HG03064 (cell line): ENCODE measurements around the gene CNTNAP2.

Source experiments
- ATAC-seq: cut with Tn5 transposase; IDR thresholded peaks from one replicate; pipeline ENCODE4 v1.9.1; 2021; ENCODE audit warnings: low read depth; ENCODE audit not compliant: unreplicated experiment

Gene CNTNAP2

DNA sequence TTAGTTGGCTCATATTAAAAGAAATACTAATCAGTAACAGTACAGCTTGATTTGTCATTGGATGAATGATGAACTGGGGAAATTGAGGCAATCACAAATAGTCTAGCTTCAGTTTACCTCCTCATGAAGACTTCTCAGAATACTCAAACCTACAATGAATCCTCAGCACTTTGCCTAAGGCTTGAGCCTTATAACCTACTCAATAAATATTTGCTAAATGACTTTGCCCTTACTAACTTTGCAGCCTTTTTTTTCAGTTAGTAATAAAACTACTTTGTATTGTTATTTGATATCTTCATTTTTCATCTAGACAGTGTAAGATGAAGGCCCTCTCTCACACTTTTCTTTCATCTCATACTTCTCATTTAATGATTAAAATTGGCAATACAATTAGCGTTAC lies 1311.5 kb downstream of the CNTNAP2 start:
- no peak for ATAC-seq

DNA sequence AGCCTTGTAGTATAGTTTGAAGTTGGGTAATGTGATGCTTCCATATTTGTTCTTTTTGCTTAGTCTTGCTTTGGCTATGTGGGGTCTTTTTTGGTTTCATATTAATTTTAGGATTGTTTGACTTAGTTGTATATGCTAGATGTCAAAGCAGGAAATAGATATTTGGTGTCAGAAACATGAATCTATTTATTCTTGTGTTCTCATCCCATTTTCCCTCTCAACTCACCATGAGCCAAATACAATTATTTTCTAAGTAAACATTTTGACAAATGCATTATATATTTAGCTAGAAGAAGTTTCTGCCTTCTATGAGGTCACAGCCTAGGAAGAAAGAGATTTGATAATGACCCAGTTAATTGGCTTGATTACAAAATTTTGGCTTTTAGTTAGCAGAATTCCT lies 1313.4 kb downstream of the CNTNAP2 start:
- no peak for ATAC-seq

DNA sequence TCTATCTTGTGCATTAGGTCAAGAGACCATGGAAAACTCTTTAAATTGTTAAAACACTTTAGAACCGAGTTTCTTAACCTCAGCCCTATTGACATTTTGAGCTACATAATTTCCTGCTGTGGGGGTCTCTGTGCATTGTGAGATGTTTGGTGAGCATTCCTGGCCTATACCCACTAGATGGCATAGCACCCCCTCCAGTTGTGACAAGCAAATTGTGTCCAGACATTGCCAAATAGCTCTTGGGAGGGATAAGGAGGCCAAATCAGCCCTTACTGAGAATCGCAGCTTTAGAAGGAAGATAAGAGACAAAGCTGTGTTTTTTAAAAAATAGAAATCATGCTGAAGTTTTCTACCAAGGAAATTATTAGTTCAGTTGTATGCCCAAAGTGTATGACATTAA lies 1315.5 kb downstream of the CNTNAP2 start:
- ATAC-seq, result no peak

DNA sequence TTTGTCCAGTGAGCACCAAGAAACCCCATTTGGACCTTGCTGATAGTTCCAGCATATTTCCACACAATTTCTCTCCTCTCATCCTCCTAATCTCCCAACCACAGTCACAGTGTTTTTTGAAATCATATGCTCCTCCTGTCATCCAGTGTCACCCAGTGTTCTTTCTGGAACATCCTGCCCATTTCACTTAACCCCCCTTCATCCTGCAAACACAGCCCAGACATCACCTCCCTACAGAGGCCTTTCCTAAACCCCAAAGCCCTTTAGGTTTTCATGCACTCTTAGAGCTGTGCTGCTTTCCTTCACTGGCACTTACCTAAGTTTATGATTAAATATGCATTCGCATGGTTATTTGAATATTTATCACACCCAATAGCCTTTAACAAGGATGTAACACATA lies 1316.0 kb downstream of the CNTNAP2 start:
- no peak for ATAC-seq

DNA sequence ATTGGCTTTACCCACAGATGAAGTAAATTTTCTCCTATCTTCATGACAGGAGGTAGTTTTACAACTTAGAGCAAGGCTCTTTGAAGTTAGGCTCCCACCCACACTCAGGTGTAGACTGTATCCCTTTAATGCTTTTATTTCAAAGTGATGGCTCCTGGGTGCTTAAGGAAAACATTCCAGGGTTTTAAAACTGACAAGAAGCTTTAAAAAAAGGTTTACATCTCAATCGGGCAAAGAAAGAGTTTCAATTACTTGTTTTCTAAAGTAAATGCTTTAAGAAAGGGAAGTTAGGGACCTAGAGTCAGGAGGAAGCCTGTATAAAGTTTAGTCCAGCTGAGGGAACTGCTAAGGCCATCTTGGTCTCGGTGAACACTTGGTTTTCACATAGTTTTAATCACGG lies 1320.1 kb downstream of the CNTNAP2 start:
- ATAC-seq, result no peak

DNA sequence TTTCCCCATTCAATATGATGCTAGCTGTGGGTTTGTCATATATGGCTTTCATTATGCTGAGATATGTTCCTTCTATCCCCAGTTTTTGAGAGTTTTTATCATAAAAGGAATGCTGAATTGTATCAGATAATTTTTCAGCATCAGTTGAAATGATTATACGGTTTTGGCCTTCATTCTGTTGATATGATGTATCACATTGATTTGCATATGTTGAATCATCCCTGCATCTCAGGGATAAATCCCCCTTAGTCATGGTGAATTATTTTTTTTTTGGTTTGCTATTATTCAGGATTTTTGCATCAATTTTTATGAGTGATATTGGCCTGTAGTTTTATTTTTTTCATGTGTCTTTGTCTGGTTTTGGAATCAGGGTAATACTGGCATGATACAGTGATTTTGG lies 1321.6 kb downstream of the CNTNAP2 start:
- ATAC-seq, result no peak

DNA sequence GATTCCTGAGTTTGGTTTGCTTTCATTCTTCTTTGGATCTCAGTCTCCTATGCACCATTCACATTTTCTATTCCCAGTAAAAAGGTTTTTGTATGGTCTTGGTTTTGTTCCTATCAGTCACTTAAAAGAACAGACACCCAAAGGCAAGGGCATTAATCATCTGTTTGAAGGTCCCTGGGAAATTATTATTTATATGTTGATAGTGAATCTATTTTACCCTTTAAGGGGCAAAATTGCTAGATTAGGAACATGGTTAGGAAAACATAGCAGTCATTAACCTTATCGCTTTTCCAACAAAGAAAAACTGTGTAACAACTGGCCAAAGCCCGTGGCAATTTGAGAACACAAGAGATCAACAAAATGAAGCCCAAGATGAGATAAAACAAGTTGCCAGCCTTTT lies 1327.3 kb downstream of the CNTNAP2 start:
- ATAC-seq, result no peak

DNA sequence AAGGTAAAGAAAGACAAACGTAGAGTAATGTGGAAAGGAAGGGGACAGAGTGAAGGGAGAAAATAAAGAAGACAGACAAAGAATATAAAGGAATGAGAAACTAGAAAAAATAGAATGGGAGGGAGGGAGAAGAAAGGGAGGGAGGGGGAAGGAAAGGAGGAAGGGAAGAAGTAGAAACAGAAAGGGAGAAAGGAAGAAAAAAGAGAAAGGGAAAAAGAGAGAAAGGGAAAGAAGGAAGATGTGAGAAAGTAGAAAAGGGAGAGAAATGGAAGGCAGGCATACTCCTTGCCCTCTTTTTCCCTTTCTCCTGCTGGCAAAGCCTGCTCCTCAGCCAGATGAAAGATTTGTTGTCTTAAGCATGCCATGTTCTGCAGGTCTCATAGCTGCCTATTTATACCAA lies 1336.2 kb downstream of the CNTNAP2 start:
- no peak for ATAC-seq

DNA sequence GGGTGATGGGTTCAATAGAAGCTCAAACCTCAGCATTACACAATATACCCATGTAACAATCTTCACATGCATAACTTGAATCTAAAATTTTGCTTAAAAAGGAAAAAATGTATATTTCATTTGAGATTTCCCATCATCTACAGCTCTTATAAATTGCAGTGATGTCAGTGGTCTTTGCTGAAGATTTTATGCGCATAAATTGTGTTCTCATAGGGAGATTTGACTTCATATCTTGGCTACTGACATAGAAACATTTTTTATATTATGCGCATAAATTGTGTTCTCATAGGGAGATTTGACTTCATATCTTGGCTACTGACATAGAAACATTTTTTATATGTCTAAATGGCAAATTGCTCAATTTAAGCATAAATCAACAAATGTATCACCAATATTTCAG lies 1348.6 kb downstream of the CNTNAP2 start:
- ATAC-seq, result no peak

DNA sequence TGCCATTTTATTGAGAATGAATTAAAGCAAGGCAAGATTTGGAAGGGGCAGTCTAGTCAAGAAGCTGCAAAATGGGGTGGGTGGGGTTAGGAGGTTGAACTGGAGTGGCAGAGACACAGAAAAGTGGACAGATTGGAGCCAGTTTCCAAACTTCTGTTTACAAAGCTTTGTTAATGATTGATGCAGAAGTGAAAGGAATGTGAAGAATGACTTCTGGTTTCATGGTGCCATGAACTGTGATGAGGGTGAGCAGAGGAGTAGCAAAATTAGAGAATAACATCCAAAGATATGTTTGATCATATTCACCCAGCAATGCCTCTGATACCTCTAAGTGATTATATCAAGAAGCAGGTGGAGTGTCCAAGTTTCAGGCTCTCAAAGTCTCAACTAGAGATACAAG lies 1356.0 kb downstream of the CNTNAP2 start:
- ATAC-seq, result no peak

DNA sequence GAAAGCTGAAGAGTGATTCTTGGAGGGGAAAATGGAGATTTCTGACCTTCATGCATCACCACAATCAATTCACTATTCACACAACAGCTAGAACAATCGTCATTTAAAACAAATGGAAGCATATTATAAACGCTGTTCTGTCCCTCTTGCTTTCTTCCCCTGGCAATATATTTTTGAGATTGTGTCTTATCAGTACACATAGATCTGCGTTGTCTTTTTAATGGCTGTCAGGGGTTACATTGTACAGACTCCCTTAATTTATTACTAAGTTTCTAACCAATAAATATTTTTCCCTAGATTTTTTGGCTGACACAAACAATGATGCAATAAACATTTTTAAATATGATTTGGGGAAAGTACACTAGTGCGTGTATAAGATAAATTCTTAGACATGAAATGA lies 1358.3 kb downstream of the CNTNAP2 start:
- no peak for ATAC-seq

DNA sequence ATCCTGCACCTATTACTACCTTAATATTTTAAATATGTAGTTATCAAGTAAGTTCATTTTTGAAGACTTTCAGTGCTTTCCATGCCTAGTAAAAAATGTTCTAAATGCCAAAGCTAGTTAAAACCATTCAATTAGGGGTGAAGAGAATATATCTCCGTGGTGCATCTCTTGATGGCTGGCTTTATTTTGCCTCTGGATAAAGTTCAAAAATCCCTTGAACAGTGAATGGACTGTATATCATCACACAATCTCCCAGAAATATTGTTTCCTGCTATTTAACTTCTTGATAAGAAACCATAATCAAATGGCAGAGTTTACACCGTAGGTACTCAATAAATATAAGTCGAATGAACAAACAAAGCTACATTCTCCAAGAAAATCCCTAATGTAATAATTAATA lies 1360.9 kb downstream of the CNTNAP2 start:
- no peak for ATAC-seq

DNA sequence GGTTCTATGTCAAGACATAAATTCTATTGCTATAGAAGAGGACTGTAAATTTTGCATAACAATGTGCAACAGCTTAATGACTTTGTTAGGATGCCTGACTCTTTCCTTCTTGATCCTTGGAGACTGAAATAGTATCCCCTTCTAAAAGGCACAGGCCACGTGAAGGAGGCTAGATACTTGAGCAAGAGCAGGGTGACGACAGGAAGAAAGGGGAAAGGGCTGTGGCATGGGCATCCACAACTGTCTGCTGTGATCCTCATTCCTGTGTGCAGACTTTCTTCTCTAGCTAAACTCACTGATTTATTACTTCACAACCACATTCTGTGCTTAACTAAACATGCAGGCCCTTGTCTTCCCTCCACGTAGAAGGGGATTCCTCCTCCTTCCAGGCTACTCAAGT lies 1362.2 kb downstream of the CNTNAP2 start:
- ATAC-seq, result no peak

DNA sequence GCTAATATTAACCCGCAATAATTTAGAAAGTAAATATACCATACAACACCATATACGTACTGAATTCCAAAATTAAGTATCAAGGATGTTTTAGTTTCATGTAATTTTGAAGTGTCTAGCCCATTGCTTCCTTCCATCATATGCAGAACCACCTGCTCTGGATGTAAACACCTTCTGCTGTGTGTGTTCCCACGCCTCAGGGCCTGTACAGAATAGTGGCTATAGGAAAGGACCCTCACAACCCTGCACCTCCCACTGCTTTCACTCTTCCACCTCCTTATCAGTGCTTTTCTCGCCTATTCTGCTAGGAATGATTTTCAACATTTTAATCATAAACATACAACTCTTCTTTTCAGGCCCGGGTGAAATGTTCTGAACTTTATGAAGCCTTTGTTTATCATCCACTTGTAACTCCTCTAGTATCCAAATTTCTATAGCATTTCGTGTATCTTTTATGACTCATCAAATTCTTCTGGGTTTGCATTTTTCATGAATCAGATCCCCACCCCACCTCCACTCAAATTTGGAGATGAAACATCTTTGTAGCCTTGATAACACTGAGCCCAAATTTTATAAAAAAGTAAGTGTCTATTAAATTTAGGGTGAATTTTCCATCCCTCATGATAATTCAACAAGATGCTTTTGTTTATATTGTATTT lies 1367.2 kb downstream of the CNTNAP2 start:
- ATAC-seq, result no peak

DNA sequence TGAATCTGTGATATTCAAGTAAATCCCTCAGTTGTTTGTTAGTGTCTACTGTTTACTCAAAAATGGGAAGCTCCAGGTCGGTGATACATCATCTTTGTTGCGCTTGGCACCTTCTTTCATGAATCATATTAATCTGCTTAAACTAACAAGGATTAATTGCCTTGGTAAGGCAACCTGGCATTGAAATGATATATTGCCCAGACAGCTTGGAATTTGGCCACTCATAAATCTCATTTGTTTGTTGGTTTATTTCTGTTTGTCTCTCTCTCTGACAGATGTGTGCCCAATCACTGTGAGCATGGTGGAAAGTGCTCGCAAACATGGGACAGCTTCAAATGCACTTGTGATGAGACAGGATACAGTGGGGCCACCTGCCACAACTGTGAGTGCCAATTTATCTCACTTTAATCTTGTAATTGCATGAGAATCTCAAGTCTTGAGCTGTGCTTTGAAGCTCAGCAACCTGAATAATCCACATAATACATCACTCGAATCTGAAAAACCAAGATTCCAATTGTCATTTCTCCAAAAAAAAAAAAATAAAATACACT lies 1369.1 kb downstream of the CNTNAP2 start:
- no peak for ATAC-seq

DNA sequence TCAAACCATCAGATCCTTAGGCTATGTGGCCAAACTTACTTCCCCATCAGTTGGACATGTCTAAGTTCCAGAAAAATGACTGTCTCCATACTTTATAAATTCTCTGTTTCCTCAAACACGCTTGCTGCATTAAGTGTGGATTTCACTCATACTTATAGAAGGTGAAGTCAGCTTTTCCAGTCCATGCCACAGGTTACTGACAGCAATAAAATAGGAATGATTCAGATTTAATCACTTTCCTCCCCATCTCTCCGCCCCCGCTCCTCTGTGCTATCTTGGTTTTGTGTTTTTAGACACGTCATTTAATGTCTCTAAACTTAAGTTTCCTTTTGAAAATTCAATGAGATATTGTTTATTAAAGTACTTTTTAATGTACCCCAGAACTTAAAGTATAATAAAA lies 1376.0 kb downstream of the CNTNAP2 start:
- no peak for ATAC-seq

DNA sequence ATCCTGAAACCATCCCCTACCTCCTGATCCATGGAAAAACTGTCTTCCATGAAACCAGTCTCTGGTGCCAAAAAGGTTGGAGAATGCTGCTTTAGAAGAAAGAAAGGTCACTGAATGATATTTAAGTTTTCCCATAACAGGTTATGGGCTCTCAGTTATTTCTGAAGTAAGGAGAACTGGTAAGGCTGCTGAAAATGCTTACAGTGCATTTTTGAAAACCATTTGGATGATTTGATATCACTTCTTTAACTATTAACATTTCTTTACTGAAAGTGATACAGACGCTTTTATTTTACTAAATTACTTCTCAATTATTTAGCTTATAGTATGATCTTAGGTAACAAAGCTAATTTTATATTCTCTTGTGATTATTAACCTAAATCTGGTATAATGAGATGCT lies 1379.6 kb downstream of the CNTNAP2 start:
- no peak for ATAC-seq

DNA sequence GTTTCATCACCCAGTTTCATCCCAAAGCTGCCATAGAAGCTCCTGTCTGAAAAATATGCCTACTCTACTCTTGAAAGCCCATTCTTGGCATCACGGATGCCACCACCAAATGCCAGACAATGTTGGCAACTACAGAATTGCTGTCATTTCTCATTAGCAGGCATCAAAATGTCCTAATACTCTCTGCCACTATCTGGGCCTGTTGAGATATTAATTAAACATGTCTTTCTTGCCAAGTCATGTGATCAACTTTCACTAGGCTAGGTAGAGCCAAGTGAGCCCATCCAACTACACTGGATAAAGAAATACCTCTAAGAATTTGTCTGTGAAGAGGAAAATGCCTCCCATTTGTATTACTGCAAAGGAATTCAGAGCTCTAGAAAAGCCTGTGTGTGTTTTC lies 1380.6 kb downstream of the CNTNAP2 start:
- ATAC-seq, result no peak

DNA sequence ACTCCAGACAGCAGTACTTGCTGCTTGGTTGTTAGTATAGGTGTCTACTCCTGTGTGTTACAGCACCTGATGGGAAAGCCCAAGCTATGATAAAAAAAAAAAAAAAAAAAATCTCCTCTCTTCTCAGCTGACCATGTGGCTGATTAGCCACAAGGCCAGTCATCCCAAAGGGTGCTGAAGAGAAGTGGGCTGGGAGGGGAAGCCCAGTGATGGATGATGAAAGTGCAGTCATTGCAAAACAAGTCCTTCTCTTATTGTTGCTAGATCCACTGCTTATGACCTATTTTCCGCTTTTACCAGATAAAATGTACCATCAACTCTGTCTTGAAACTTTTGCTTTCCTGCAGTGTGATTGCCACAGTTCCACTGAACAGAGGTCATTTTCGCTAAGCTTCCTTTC lies 1381.5 kb downstream of the CNTNAP2 start:
- no peak for ATAC-seq

DNA sequence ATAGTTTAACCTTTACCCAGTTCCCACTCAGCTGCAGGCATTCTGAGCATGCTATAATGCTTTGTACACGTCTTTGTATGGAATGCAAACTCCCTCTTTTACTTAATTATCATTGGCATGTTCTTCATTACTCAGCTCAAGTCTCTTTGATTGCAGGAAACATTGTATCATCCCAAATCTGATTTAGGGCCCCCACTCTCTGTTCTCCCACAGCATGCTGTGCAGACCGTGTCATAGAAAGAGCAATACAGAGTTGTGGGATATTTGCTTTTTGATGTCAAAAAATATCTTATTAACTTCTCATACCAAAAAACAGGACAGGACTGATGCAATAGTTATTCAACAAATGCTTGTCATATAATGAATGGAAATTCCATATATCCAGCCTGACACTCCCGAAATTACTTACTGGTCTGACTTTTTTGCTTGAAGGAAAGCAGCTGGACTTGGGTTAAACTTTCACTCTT lies 1392.5 kb downstream of the CNTNAP2 start:
- no peak for ATAC-seq

DNA sequence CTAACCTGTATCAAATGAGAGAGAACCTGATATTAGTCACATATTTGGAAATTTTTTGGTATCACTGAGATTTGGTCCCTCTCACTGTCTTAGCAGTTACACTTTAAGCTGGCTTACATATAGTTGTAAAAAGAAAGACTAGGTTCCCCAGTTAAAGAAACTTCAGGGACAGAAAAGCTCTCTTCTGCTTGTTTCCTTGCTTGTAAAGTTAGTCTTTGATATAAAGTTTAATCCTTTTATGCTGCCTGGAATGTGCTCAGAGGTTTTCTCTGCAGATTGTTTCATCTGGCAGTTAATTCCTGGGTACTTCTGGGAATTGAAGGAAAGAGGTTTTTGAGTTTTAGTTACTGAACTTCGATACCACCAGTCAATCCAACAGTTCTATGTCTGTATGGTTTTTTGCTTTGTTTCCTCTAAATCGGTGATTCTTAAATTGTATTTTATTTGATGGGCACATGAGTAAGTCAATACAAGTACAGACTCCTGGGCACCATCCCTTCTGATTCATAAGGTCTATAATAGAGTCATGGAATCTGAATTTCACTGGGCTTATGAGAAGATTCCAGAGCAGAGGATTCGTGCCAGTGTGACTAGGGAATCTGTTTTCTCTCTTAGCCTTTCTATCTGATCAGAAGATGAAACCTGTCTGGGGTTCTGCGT lies 1393.1 kb downstream of the CNTNAP2 start:
- ATAC-seq, result no peak

DNA sequence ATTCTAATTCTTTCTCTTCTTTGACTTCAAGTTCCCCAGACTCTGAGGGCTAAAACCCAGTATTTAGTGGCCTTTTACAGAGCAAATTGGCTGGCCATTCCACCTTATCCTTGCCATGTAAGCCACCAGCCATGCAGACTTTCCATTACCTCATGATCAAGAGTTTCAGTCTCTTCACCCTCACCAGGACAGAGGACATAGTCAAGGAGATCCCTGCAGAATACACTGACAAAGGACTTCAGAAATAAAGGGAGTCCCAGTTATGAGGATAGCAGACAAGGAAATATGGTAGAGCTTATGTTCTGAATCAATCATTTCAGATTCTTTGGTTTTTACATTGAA lies 1393.6 kb downstream of the CNTNAP2 start:
- ATAC-seq, result no peak
